A549 (cell line): ENCODE measurements around the gene NPHS2.

Source experiments
- BHLHE40 ChIP-seq: IDR thresholded peaks from 2 replicates; pipeline ENCODE4 v1.6.1; 2012; ENCODE audit warnings: low read depth, low read length, inconsistent platforms
- CEBPB ChIP-seq, 2 experiments: fragments of >200 bp in 1 of 2; sonication (Bioruptor Twin) in 1 of 2; formaldehyde crosslinking in 1 of 2; IDR thresholded peaks; 2 replicates each; pipeline ENCODE4 v1.6.1; 2012 to 2016
- CTCF ChIP-seq: fragments of >200 bp; sonication (Bioruptor Twin); formaldehyde crosslinking; IDR thresholded peaks from 3 replicates; pipeline ENCODE4 v1.5.1; 2016
- HDAC2 ChIP-seq: fragments of 200-600 bp; sonication (generic); IDR thresholded peaks from 2 replicates; pipeline ENCODE4 v1.6.1; 2016
- POLR2A ChIP-seq: IDR thresholded peaks from 2 replicates; pipeline ENCODE4 v1.6.1; 2012; ENCODE audit warnings: mild to moderate bottlenecking, low read length
- RNF2 ChIP-seq: fragments of 200-600 bp; sonication (generic); IDR thresholded peaks from 2 replicates; pipeline ENCODE4 v1.6.1; 2016; ENCODE audit warnings: low read depth, mild to moderate bottlenecking, antibody characterized with exemption, moderate library complexity, borderline replicate concordance
- SMC3 ChIP-seq: fragments of >200 bp; sonication (Bioruptor Twin); formaldehyde crosslinking; IDR thresholded peaks from 3 replicates; pipeline ENCODE4 v1.6.1; 2018; ENCODE audit warnings: inconsistent platforms

- no peak for TF ChIP-seq SMC3
- no peak for TF ChIP-seq HDAC2
- no peak for TF ChIP-seq CTCF
- TF ChIP-seq BHLHE40, result no peak
- TF ChIP-seq POLR2A, result no peak
- TF ChIP-seq RNF2, result no peak
- no peak for TF ChIP-seq CEBPB (IDR thresholded peaks at IDR 0.05)
Measured at GRCh38 chr1:179549368-179549700, 26.4 kb downstream of the NPHS2 start.
